ENCODE results near the gene FAM78A.

- TF ChIP-seq POLR2A (IDR thresholded peaks at IDR 0.05; ENCODE audit: low read depth, low read length) (no peak), POLR2AphosphoS5 (IDR thresholded peaks at IDR 0.05; ENCODE audit: low read depth, low read length) (no peak), TAF1 (IDR thresholded peaks at IDR 0.05; ENCODE audit: low read depth, low read length) (no peak), POU2F2 (IDR thresholded peaks at IDR 0.05; ENCODE audit: low read depth, low read length) (no peak)
These were observed 3.0 kb downstream of the FAM78A start for GRCh38 chr9:131273146-131273855.

All from GM12891 (cell line).